ENCODE results near the gene PFDN2.
"Not testable (repeated sequence)": the region's sequence is repeated elsewhere in the genome, so short reads cannot be mapped to it uniquely, and the experiment has no call there.

The PFDN2 gene

GRCh38 chr1:161080441-161081405 lies 37.1 kb downstream of the PFDN2 start:
- no peak for DNase-seq (ENCODE audit: low read depth in 2 of 2)

GRCh38 chr1:161079436-161080110 lies 38.3 kb downstream of the PFDN2 start:
- no peak for DNase-seq (ENCODE audit: low read depth in 2 of 2)

- DNase-seq (ENCODE audit: low read depth in 2 of 2), result no peak
Observed at GRCh38 chr1:161077426-161077825, 40.4 kb downstream of the PFDN2 start.

DNA sequence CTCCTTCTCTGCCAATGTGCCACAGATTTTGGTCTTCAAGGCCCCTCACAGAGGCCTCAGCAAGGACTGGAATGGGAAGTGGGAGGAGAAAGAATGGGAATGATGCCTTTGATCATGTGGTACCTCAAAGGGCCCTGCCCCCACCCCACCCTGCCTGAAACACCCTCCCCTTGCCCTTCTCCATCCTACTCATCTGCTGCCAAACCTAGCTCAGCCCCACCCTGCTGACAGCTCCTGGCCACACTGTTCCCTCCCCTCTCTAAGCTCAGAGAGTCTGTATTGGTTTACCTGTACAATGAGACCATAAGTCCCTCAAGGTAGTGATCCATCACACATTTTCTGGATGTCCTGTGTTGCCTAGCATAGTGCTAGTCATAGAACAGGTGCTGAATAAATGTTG lies 41.4 kb downstream of the PFDN2 start:
- DNase-seq (ENCODE audit: low read depth in 2 of 2), result no peak

GRCh38 chr1:161074676-161075368 lies 43.0 kb downstream of the PFDN2 start:
- DNase-seq (ENCODE audit: low read depth in 2 of 2), result no peak

DNA sequence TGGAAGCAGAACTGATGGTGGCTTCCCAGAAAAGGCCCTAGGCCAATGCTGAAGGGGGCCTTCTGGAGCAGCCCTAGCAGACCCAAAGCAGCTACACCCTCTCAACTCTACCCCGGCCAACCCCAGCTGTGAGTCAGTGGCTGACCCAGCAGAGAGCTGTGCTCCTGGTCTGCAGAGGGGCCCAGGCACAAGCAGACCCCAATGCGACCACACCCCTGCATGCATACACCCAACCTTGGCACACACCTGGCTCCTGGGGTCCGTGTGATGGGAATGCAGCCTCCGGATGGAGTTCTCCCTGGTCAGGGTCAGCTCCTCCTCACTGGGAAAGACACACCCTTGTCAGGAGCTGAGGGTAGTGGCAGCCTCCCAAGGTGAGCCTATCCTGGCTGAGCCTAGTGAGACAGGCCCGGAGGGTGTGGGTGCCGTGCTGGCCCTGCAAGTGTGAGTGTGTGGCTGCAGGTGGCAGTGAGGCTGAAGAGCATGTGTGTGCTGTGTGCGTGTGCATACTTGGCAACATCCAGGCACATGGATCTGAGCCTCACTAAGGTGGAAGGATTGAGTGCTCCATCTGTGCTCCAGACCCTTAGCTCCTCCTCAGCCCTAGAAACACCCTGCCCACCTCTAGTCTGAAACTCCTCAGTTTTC lies 44.2 kb downstream of the PFDN2 start:
- no peak for DNase-seq (ENCODE audit: low read depth in 2 of 2)

- no peak for DNase-seq (ENCODE audit: low read depth in 2 of 2)
Observed at GRCh38 chr1:161072751-161073449, 44.9 kb downstream of the PFDN2 start.

DNA sequence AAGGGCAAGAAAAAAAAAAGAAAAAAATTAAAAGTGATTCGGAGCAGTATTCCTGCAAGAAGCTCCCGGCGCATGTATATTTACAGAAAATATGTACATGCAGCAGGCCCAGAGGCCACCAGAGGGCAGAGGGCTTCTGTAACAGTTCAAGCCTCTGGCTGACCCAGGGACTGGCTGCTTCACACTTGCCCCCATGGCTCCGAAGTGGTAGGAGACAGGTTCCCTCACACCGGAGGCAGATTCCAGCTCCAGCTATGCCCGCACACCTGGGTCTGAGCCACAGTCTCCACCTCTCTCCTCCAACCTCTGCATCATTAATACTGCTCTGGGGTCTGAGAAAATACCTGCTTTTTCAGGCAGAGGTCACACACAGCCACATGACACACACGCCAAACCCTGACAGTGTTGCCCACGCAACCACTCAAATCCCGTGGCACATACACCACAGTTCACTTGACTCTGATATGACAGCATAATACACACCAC lies 45.9 kb downstream of the PFDN2 start:
- DNase-seq (ENCODE audit: low read depth in 2 of 2), result peak in 1 of 2 donors; percentile 23

- no peak for DNase-seq (ENCODE audit: low read depth in 2 of 2)
Observed at GRCh38 chr1:161070761-161071160, 47.1 kb downstream of the PFDN2 start.

- peak; percentile 63 to 76 for DNase-seq (ENCODE audit: low read depth in 2 of 2)
Observed at GRCh38 chr1:161069731-161070270, 48.0 kb downstream of the PFDN2 start, which contains the start of gene ARHGAP30. Gene ARHGAP30, minus strand, starts transcription at chr1:161069891. Its CDS starts 267 bp downstream, at chr1:161069624.

- no peak for DNase-seq (ENCODE audit: low read depth in 2 of 2)
Observed at GRCh38 chr1:161069241-161069640, 48.6 kb downstream of the PFDN2 start.

- DNase-seq (ENCODE audit: low read depth in 2 of 2), result peak; percentile 64 to 68
Observed at GRCh38 chr1:161068306-161069234, 49.3 kb downstream of the PFDN2 start.

DNA sequence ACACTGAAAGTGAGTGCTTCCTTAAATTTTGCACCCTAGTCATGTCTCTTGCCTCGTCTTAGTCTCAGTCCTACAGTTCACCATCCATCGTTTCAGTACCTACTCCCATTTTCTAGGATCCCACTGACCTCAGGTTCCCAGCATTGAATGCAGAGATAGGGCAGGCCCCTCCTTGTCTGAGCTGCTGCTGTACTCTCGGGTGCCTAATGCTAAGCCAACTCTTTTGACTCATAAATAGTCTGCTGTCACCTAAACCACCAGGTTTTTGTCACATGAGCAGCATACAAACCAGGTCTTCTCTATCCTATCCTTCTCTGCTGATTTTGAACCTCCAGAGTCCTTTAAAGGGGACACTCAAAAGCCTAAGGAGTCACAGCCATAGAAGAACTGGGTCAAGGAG lies 51.1 kb downstream of the PFDN2 start:
- no peak for DNase-seq (ENCODE audit: low read depth in 2 of 2)

GRCh38 chr1:161065681-161066080 lies 52.2 kb downstream of the PFDN2 start:
- not testable (repeated sequence) for DNase-seq (ENCODE audit: low read depth in 2 of 2)

DNA sequence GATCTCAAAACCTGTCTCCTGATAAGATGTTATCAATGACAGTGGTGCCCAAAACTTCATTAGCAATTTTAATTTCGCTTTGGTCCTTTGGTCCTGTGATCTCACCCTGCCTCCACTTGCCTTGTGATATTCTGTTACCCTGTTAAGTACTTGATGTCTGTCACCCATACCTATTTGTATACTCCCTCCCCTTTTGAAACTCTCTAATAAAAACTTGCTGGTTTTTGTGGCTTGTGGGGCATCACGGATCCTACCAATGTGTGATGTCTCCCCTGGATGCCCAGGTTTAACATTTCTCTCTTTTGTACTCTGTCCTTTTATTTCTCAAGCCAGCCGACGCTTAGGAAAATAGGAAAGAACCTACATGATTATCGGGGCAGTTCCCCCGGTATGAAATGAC lies 53.9 kb downstream of the PFDN2 start:
- not testable (repeated sequence) for DNase-seq (ENCODE audit: low read depth in 2 of 2)

DNA sequence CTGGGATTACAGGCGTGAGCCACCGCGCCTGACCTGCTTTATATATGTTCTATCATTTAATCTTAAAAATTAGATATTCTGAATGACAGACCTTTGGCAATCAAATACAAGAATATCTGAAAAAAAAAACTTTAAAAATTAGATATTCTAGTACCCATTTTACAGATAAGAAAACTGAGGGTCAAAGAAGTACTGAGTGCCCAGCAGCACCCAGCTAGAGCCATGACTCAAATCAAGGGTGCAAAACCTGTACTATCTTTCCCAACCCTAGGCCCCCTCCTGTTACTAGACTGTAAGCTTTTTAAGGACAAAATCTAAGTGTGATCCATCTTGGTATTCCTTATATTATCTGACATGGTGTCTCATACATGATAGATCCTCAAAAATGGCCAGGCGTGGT lies 56.4 kb downstream of the PFDN2 start:
- DNase-seq (ENCODE audit: low read depth in 2 of 2), result no peak

- no peak for DNase-seq (ENCODE audit: low read depth in 2 of 2)
Observed at GRCh38 chr1:161059293-161059692, 58.5 kb downstream of the PFDN2 start.

- DNase-seq (ENCODE audit: low read depth in 2 of 2), result no peak
Observed at GRCh38 chr1:161054805-161055204, 63.0 kb downstream of the PFDN2 start.

DNA sequence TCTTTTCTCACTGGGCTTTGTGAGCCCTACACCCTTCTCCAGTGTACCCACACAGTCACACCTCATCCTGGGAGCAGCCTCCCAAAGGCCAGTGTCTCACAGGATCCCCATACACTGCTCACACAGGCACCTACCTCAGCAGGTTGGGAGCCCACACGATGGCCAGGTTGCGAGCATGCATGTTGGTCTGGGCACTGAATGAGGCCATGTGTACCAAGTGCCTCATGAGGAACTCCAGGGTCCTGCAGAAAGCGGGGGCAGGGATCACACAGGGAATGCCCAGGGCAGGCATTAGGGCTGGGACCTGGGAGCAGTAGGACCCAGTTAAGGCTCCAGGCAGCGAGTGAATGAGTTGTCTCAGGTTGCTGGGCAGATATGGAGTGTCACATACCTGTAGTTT lies 63.6 kb downstream of the PFDN2 start:
- no peak for DNase-seq (ENCODE audit: low read depth in 2 of 2)

Data from activated CD8-positive, alpha-beta memory T cell treated with anti-CD3 and anti-CD28 coated beads for 4 hours (primary cell).